Cerebellar nuclear complex (tissue), 1 donor: Measurements from ENCODE around the gene FAM163B.
"Not testable (repeated sequence)": the region's sequence is repeated elsewhere in the genome, so short reads cannot be mapped to it uniquely, and the experiment has no call there.

Source experiments
- DNase-seq, 2 experiments: peaks; one replicate each; lab custom pipeline; 2025; lab: John Stamatoyannopoulos, UW

FAM163B gene

GRCh38 chr9:133639613-133640012 is 30.4 kb upstream of the FAM163B start:
- no peak for DNase-seq

- no peak for DNase-seq
Measured at GRCh38 chr9:133638711-133639110, 29.5 kb upstream of the FAM163B start.

- no peak for DNase-seq
Measured at GRCh38 chr9:133638076-133638475, 28.9 kb upstream of the FAM163B start.

GRCh38 chr9:133637451-133638055 is 28.4 kb upstream of the FAM163B start:
- no peak for DNase-seq

GRCh38 chr9:133636902-133637301 is 27.7 kb upstream of the FAM163B start:
- DNase-seq, result no peak

- DNase-seq, result no peak
Measured at GRCh38 chr9:133635533-133636531, 26.6 kb upstream of the FAM163B start, which contains the start of gene DBH. DBH (plus strand) TSS chr9:133636363; CDS start chr9:133636372, 9 bp downstream.

GRCh38 chr9:133635098-133635497 is 25.9 kb upstream of the FAM163B start:
- no peak for DNase-seq

GRCh38 chr9:133634081-133634691 is 25.0 kb upstream of the FAM163B start:
- DNase-seq, result no peak

- DNase-seq, result no peak
Measured at GRCh38 chr9:133633681-133634080, 24.5 kb upstream of the FAM163B start.

GRCh38 chr9:133632806-133633680 is 23.9 kb upstream of the FAM163B start:
- DNase-seq, result no peak

GRCh38 chr9:133631111-133631510 is 21.9 kb upstream of the FAM163B start:
- DNase-seq, result no peak

- no peak for DNase-seq
Measured at GRCh38 chr9:133629221-133630110, 20.3 kb upstream of the FAM163B start.

- no peak for DNase-seq
Measured at GRCh38 chr9:133628766-133629165, 19.6 kb upstream of the FAM163B start.

GRCh38 chr9:133627341-133627740 is 18.2 kb upstream of the FAM163B start:
- no peak for DNase-seq

- not testable (repeated sequence) for DNase-seq
Measured at GRCh38 chr9:133626008-133626407, 16.8 kb upstream of the FAM163B start.

GRCh38 chr9:133622555-133622954 is 13.4 kb upstream of the FAM163B start:
- DNase-seq, result no peak

GRCh38 chr9:133621725-133622267 is 12.6 kb upstream of the FAM163B start:
- no peak for DNase-seq

GRCh38 chr9:133619791-133620190 is 10.6 kb upstream of the FAM163B start:
- no peak for DNase-seq

GRCh38 chr9:133618726-133619125 is 9.5 kb upstream of the FAM163B start:
- no peak for DNase-seq
